GM12891 (cell line): ENCODE measurements around the gene GGA2.

ENCODE experiments used
- POLR2A ChIP-seq: IDR thresholded peaks from 2 replicates; pipeline ENCODE4 v1.6.1; 2011; ENCODE audit warnings: low read depth, low read length, control low read depth
- POLR2AphosphoS5 ChIP-seq: IDR thresholded peaks from 2 replicates; pipeline ENCODE4 v1.6.1; 2011; ENCODE audit warnings: low read depth, low read length, control low read depth
- POU2F2 ChIP-seq: IDR thresholded peaks from 2 replicates; pipeline ENCODE4 v1.6.1; 2011; ENCODE audit warnings: low read depth, mild to moderate bottlenecking, control low read depth, low read length, moderate library complexity
- SPI1 ChIP-seq: IDR thresholded peaks from 2 replicates; pipeline ENCODE4 v1.6.1; 2011; ENCODE audit warnings: low read depth, low read length, control low read depth
- TAF1 ChIP-seq: IDR thresholded peaks from 2 replicates; pipeline ENCODE4 v1.6.1; 2011; ENCODE audit warnings: low read depth, low read length, control low read depth

GRCh38 chr16:23498863-23499262 lies 11.4 kb downstream of the GGA2 start:
- no peak for TF ChIP-seq TAF1
- no peak for TF ChIP-seq POU2F2
- no peak for TF ChIP-seq POLR2A
- TF ChIP-seq POLR2AphosphoS5, result no peak
- no peak for TF ChIP-seq SPI1
